K562 (cell line): Measurements from ENCODE around the gene ZBTB20. TPM values are rescaled to one million over a fixed set of nuclear protein-coding genes. Genes with fewer than 3 reads are reported as not detected.

Source experiments
- ATAC-seq: fragments of 200-7000 bp; cut with Tn5 transposase; 3 replicates; pipeline ENCODE4 v1.9.1; 2020; ENCODE audit warnings: moderate library complexity
- BruUV-seq: library from RNA; stranded (reverse); fragments of 400-500 nt; replicated peaks from 2 replicates; lab custom pipeline; 2021; lab: Mats Ljungman, UMichigan
- CTCF ChIA-PET: fragments of 300-600 bp; formaldehyde crosslinking; extraction: SDS; loops from one replicate; lab custom pipeline; 2021; ENCODE audit warnings: low intra/inter-chr PET ratio; lab: Yijun Ruan, JAX
- POLR2A ChIA-PET: fragments of 300-600, 350-650 bp; sonication (Branson Sonifier 250); formaldehyde crosslinking; extraction: SDS; loops from one replicate; lab custom pipeline; 2021; ENCODE audit warnings: antibody characterized with exemption, inconsistent platforms; lab: Yijun Ruan, JAX
- DNase-seq, 4 experiments: peaks; one replicate each; pipeline versions ENCODE4 v3.0.0 to v3.0.0-alpha.2; 2011 to 2018; ENCODE audit warnings: low spot score in 3 of 4, mixed read lengths in 3 of 4; ENCODE audit errors: extremely low read depth in 1 of 4
- FAIRE-seq: peaks from 2 replicates; lab custom pipeline; 2011; peaks lifted over from hg19 to GRCh38; lab: Jason Lieb, UNC
- H2AFZ ChIP-seq: 2 replicates; pipeline ENCODE4 v1.6.0; 2011; ENCODE audit warnings: low read depth, low read length, control low read depth, inconsistent platforms
- H3K27ac ChIP-seq: fragments of 200-600 bp; 3 replicates; pipeline ENCODE4 v1.8.0; 2011; ENCODE audit warnings: low read depth, mild to moderate bottlenecking, control low read depth, inconsistent platforms, low read length, moderate library complexity, mixed read lengths; ENCODE audit errors: extremely low read depth
- H3K27me3 ChIP-seq, 2 experiments: fragments of 300-600 bp in 1 of 2; 2 replicates in 1 of 2; 3 replicates in 1 of 2; pipeline versions ENCODE4 v1.6.0 to v1.8.0; 2011; ENCODE audit warnings: inconsistent platforms in 2 of 2, low read length in 2 of 2, mild to moderate bottlenecking in 1 of 2, mixed read lengths in 1 of 2, moderate library complexity in 1 of 2; ENCODE audit not compliant: control insufficient read depth in 2 of 2, insufficient read depth in 2 of 2
- H3K36me3 ChIP-seq: fragments of 300-600 bp; 3 replicates; pipeline ENCODE4 v1.8.0; 2011; ENCODE audit warnings: mild to moderate bottlenecking, low read length, inconsistent platforms; ENCODE audit not compliant: control insufficient read depth, insufficient read depth
- H3K4me1 ChIP-seq, 2 experiments: fragments of 200-600 bp in 1 of 2; replicated peaks in 1 of 2; 2 replicates in 1 of 2; 3 replicates in 1 of 2; pipeline versions ENCODE4 v1.5.1 to v1.8.0; 2011; ENCODE audit warnings: inconsistent platforms in 2 of 2, low read length in 2 of 2, mild to moderate bottlenecking in 1 of 2, mixed read lengths in 1 of 2, moderate library complexity in 1 of 2; ENCODE audit not compliant: control insufficient read depth in 2 of 2, insufficient read depth in 2 of 2
- H3K4me2 ChIP-seq: 2 replicates; pipeline ENCODE4 v1.6.1; 2011; ENCODE audit warnings: low read length, control low read depth, inconsistent platforms, mixed read lengths; ENCODE audit not compliant: insufficient read depth
- H3K4me3 ChIP-seq: fragments of 200-600 bp; sonication (generic), shearing (Covaris generic); 2 replicates; pipeline ENCODE4 v1.5.1; 2016; ENCODE audit warnings: control low read depth, inconsistent platforms
- H3K79me2 ChIP-seq: fragments of 200-600 bp; 3 replicates; pipeline ENCODE4 v1.8.0; 2011; ENCODE audit warnings: low read length, inconsistent platforms; ENCODE audit not compliant: control insufficient read depth, insufficient read depth
- H3K9ac ChIP-seq, 2 experiments: 2 replicates each; pipeline versions ENCODE4 v1.6.0 to v1.6.1; 2011; ENCODE audit warnings: low read depth in 2 of 2, low read length in 2 of 2, control low read depth in 1 of 2, inconsistent platforms in 1 of 2, mild to moderate bottlenecking in 1 of 2, mixed read lengths in 1 of 2; ENCODE audit not compliant: insufficient read depth in 1 of 2
- H3K9me1 ChIP-seq: one replicate; pipeline ENCODE4 v1.6.0; 2011; ENCODE audit warnings: inconsistent platforms, mild to moderate bottlenecking, low read length, moderate library complexity; ENCODE audit not compliant: control insufficient read depth, insufficient read depth
- H3K9me3 ChIP-seq: replicated peaks from 2 replicates; pipeline ENCODE4 v1.5.1; 2011; ENCODE audit warnings: low read depth, low read length, inconsistent platforms; ENCODE audit not compliant: control insufficient read depth, insufficient read depth
- H4K20me1 ChIP-seq: replicated peaks from 2 replicates; pipeline ENCODE4 v1.6.1; 2011; ENCODE audit warnings: low read length, inconsistent platforms, mixed read lengths; ENCODE audit not compliant: control insufficient read depth, insufficient read depth
- ZBTB17 ChIP-seq: fragments of 450-650 bp; formaldehyde crosslinking; IDR thresholded peaks from 2 replicates; pipeline ENCODE4 v1.4.0; 2020; ENCODE audit warnings: mild to moderate bottlenecking
- ZC3H11A ChIP-seq: IDR thresholded peaks from 2 replicates; pipeline ENCODE4 v1.6.1; 2012; ENCODE audit warnings: low read depth, low read length, improper control_type of control experiment
- ZNF311 ChIP-seq: fragments of 250-450 bp; sonication (Bioruptor Pico); IDR thresholded peaks from 2 replicates; pipeline ENCODE4 v1.4.0; 2020; ENCODE audit warnings: mild to moderate bottlenecking, moderate library complexity
- WGBS: fragments of 100-300 bp; shearing (Covaris generic); methylation state at CpG from one replicate; pipeline ENCODE4 v1.1.6; 2016; ENCODE audit warnings: low coverage, mixed read lengths; ENCODE audit not compliant: insufficient coverage; ENCODE audit errors: missing lambda C conversion rate; 5-methylcytosine and 5-hydroxymethylcytosine counted together
- in situ Hi-C: fragments of 300-500 bp; cut with MboI; formaldehyde crosslinking; loops from 4 replicates; pipeline ENCODE4 v1.15.0; 2018; ENCODE audit warnings: inconsistent platforms, mixed read lengths
- intact Hi-C: fragments of 100-400 bp; cut with micrococcal nuclease; formaldehyde crosslinking; loops from 2 replicates; pipeline ENCODE4 v1.14.2; 2022
- polyA plus RNA-seq, 8 experiments: library from polyadenylated mRNA; depleted of rRNA in 4 of 8; stranded (reverse) in 5 of 8; unstranded in 3 of 8; fragments of >200 nt; fragmentation: Nextera tagmentation in 2 of 8; fragmentation: Illumina TruSeq in 1 of 8; extraction: Ambion mirVana in 2 of 8; extraction: Trizol in 1 of 8; gene quantifications; 2 replicates each; pipeline versions ENCODE4 v1.2.1 to v1.2.3, GENCODE V29; 2011 to 2014; ENCODE audit warnings: inconsistent platforms in 1 of 8, missing spikeins in 1 of 8
- total RNA-seq, 7 experiments: library from RNA; depleted of rRNA in 6 of 7; stranded (reverse); fragments of >200 nt in 6 of 7; fragmentation: Illumina TruSeq in 2 of 7; extraction: Trizol in 2 of 7; gene quantifications; 2 replicates each; pipeline versions ENCODE4 v1.2.1 to v1.2.3, GENCODE V29; 2011 to 2021; ENCODE audit warnings: low replicate concordance in 1 of 7
- TF ChIP-seq, protein P1 (sequence below): fragments of 450-650 bp; IDR thresholded peaks from 2 replicates; pipeline ENCODE4 v1.6.1; 2017; ENCODE audit warnings: mild to moderate bottlenecking, moderate library complexity
- TF ChIP-seq, protein P2 (sequence below): fragments of 450-650 bp; formaldehyde crosslinking; IDR thresholded peaks from 2 replicates; pipeline ENCODE4 v1.4.0; 2020; ENCODE audit warnings: mild to moderate bottlenecking, mixed read lengths
- TF ChIP-seq, protein P3 (sequence below): fragments of 250-450 bp; sonication (Bioruptor Pico); IDR thresholded peaks from 2 replicates; pipeline ENCODE4 v1.6.1; 2021; ENCODE audit warnings: mild to moderate bottlenecking
- TF ChIP-seq, protein P4 (sequence below): fragments of 150-350 bp; IDR thresholded peaks from 2 replicates; pipeline ENCODE4 v1.6.1; 2014; ENCODE audit warnings: low read depth, mild to moderate bottlenecking, low read length, borderline replicate concordance

Gene ZBTB20
- total and polyA plus RNA-seq, 9 of the 15 experiments (the other 6 are each of a cell fraction or from before 2014, with no cell fraction given), result 0.17 to 1.7 (median 0.45) TPM

DNA sequence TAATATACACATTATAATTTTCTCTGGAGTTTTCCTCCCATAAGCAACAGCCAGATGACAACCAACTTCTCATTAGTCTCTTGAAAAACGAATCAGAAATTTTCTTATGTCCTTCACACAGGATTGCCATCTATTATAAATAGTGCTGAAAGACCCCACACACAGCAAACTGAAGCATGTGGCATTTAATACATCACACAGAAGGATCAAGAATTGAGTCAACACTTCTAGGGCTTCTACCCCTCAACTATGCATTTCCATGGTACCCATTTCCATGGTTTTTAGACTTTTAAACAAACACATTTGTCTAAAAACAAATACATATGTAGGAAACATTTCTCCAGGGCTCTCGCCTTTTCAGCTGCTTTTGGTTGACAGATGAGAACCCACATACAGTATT is 282.1 kb downstream of the ZBTB20 start:
- Histone ChIP-seq H4K20me1 (no peaks in the 10 kb centered on the region), H3K9me1 (no peaks in the 10 kb centered on the region), H3K36me3 (no peaks in the 10 kb centered on the region), H3K79me2 (no peaks in the 10 kb centered on the region), H3K27ac (no peak overlapping the region), H2AFZ (no peak overlapping the region), H3K4me3 (no peak overlapping the region), H3K4me2 (no peak overlapping the region), H3K4me1 (no peaks in the 10 kb centered on the region), H3K27me3 (no peaks in the 10 kb centered on the region), H3K9me3 (no peaks in the 10 kb centered on the region)
- FAIRE-seq (no peak), DNase-seq (no peak), ATAC-seq (no peak)
- POLR2A ChIA-PET, result no interaction called here
- in situ Hi-C loops, result no loop called here
- no TSS peak for BruUV-seq
- intact Hi-C loops, result no loop called here
- TF ChIP-seq ZBTB17 (CRISPR knock-in tag), result no peak
- no peak for TF ChIP-seq ZC3H11A
- TF ChIP-seq, protein P1, sequence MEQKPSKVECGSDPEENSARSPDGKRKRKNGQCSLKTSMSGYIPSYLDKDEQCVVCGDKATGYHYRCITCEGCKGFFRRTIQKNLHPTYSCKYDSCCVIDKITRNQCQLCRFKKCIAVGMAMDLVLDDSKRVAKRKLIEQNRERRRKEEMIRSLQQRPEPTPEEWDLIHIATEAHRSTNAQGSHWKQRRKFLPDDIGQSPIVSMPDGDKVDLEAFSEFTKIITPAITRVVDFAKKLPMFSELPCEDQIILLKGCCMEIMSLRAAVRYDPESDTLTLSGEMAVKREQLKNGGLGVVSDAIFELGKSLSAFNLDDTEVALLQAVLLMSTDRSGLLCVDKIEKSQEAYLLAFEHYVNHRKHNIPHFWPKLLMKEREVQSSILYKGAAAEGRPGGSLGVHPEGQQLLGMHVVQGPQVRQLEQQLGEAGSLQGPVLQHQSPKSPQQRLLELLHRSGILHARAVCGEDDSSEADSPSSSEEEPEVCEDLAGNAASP, result no peak
- no peak for TF ChIP-seq ZNF311
- TF ChIP-seq, all 486 proteins: peak for 0
- no peak overlapping the region for H3K9ac ChIP-seq
- CTCF ChIA-PET, result no interaction called here
- WGBS, result 5% methylated on average over 2 of the region's 2 CpGs

DNA sequence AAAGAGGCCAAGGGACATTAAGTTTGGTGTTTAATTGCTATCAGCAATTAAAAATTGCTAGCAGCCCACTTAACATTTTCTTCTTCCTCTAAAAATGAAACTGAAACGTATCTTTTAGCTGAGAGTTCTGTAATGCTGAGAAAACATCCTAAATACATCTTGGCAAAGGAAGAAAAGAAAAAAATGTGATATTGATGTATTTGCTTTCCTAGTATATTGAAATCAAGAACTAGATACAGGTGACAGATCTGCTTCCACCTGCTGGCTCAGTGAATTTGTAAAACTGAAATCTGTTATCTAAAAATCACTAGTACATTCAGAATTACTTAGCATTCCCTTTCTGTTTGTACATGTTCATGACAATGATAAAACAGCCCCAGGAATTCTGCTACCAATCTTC is 283.2 kb downstream of the ZBTB20 start:
- H2AFZ ChIP-seq, result no peak overlapping the region
- H4K20me1 ChIP-seq, result no peaks in the 10 kb centered on the region
- intact Hi-C loops (no loop called here), in situ Hi-C loops (no loop called here)
- ChIA-PET POLR2A (no interaction called here), CTCF (no interaction called here)
- no peak overlapping the region for H3K27ac ChIP-seq
- H3K4me1 ChIP-seq, result no peaks in the 10 kb centered on the region
- no peak overlapping the region for H3K4me2 ChIP-seq
- H3K4me3 ChIP-seq, result no peak overlapping the region
- BruUV-seq, result no TSS peak
- no peaks in the 10 kb centered on the region for H3K9me1 ChIP-seq
- no peak overlapping the region for H3K9ac ChIP-seq
- DNase-seq (no peak), FAIRE-seq (no peak), ATAC-seq (no peak)
- H3K79me2 ChIP-seq, result no peaks in the 10 kb centered on the region
- WGBS, result 0% methylated on average over 1 of the region's 1 CpG
- H3K36me3 ChIP-seq, result no peaks in the 10 kb centered on the region
- no peaks in the 10 kb centered on the region for H3K9me3 ChIP-seq
- H3K27me3 ChIP-seq, result no peaks in the 10 kb centered on the region
- TF ChIP-seq, protein P2, sequence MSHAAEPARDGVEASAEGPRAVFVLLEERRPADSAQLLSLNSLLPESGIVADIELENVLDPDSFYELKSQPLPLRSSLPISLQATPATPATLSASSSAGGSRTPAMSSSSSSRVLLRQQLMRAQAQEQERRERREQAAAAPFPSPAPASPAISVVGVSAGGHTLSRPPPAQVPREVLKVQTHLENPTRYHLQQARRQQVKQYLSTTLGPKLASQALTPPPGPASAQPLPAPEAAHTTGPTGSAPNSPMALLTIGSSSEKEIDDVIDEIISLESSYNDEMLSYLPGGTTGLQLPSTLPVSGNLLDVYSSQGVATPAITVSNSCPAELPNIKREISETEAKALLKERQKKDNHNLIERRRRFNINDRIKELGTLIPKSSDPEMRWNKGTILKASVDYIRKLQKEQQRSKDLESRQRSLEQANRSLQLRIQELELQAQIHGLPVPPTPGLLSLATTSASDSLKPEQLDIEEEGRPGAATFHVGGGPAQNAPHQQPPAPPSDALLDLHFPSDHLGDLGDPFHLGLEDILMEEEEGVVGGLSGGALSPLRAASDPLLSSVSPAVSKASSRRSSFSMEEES (CRISPR knock-in tag), result no peak
- TF ChIP-seq, protein P3, sequence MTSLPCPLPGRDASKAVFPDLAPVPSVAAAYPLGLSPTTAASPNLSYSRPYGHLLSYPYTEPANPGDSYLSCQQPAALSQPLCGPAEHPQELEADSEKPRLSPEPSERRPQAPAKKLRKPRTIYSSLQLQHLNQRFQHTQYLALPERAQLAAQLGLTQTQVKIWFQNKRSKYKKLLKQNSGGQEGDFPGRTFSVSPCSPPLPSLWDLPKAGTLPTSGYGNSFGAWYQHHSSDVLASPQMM (CRISPR knock-in tag), result no peak
- TF ChIP-seq, protein P4, sequence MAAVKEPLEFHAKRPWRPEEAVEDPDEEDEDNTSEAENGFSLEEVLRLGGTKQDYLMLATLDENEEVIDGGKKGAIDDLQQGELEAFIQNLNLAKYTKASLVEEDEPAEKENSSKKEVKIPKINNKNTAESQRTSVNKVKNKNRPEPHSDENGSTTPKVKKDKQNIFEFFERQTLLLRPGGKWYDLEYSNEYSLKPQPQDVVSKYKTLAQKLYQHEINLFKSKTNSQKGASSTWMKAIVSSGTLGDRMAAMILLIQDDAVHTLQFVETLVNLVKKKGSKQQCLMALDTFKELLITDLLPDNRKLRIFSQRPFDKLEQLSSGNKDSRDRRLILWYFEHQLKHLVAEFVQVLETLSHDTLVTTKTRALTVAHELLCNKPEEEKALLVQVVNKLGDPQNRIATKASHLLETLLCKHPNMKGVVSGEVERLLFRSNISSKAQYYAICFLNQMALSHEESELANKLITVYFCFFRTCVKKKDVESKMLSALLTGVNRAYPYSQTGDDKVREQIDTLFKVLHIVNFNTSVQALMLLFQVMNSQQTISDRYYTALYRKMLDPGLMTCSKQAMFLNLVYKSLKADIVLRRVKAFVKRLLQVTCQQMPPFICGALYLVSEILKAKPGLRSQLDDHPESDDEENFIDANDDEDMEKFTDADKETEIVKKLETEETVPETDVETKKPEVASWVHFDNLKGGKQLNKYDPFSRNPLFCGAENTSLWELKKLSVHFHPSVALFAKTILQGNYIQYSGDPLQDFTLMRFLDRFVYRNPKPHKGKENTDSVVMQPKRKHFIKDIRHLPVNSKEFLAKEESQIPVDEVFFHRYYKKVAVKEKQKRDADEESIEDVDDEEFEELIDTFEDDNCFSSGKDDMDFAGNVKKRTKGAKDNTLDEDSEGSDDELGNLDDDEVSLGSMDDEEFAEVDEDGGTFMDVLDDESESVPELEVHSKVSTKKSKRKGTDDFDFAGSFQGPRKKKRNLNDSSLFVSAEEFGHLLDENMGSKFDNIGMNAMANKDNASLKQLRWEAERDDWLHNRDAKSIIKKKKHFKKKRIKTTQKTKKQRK, result no peak
